DND-41 (cell line): Measurements from ENCODE around the gene MAP3K6.

Source experiments
- ATAC-seq: fragments of 200-7000 bp; cut with Tn5 transposase; 3 replicates; pipeline ENCODE4 v1.9.1; 2021; ENCODE audit warnings: low read depth; ENCODE audit not compliant: insufficient read depth
- DNase-seq: peaks from one replicate; pipeline ENCODE4 v3.0.0-alpha.2; 2020
- H2AFZ ChIP-seq: 2 replicates; pipeline ENCODE4 v1.6.0; 2012; ENCODE audit warnings: low read depth, low read length
- H3K27ac ChIP-seq: 2 replicates; pipeline ENCODE4 v1.5.1; 2012; ENCODE audit warnings: low read length, inconsistent platforms
- H3K27me3 ChIP-seq: fragments of 200-600 bp; sonication (generic); 2 replicates; pipeline ENCODE4 v1.6.0; 2012; ENCODE audit warnings: low read length, mild to moderate bottlenecking, inconsistent platforms; ENCODE audit not compliant: insufficient read depth, poor library complexity
- H3K36me3 ChIP-seq: 2 replicates; pipeline ENCODE4 v1.5.1; 2012; ENCODE audit warnings: low read length, inconsistent platforms; ENCODE audit not compliant: insufficient read depth
- H3K4me1 ChIP-seq: 2 replicates; pipeline ENCODE4 v1.5.1; 2012; ENCODE audit warnings: mild to moderate bottlenecking, low read length; ENCODE audit not compliant: insufficient read depth
- H3K4me2 ChIP-seq: 2 replicates; pipeline ENCODE4 v1.6.0; 2012; ENCODE audit warnings: mild to moderate bottlenecking, moderate library complexity, low read length, inconsistent platforms; ENCODE audit not compliant: insufficient read depth
- H3K4me3 ChIP-seq, 2 experiments: fragments of 200-600 bp in 1 of 2; shearing (Covaris generic) in 1 of 2; 2 replicates each; pipeline ENCODE4 v1.5.1; 2012 to 2016; ENCODE audit warnings: inconsistent platforms in 2 of 2, low read length in 2 of 2, mild to moderate bottlenecking in 2 of 2, low read depth in 1 of 2, moderate library complexity in 1 of 2
- H3K79me2 ChIP-seq: 2 replicates; pipeline ENCODE4 v1.6.0; 2012; ENCODE audit warnings: low read length, inconsistent platforms; ENCODE audit not compliant: insufficient read depth
- H3K9ac ChIP-seq: 2 replicates; pipeline ENCODE4 v1.6.0; 2012; ENCODE audit warnings: low read depth, mild to moderate bottlenecking, inconsistent platforms, low read length, moderate library complexity
- H3K9me3 ChIP-seq: 2 replicates; pipeline ENCODE4 v1.5.1; 2012; ENCODE audit warnings: low read length, moderate library complexity, mild to moderate bottlenecking, inconsistent platforms; ENCODE audit not compliant: insufficient read depth, severe bottlenecking
- H4K20me1 ChIP-seq: 2 replicates; pipeline ENCODE4 v1.6.0; 2012; ENCODE audit warnings: low read length; ENCODE audit not compliant: insufficient read depth
- EZH2 ChIP-seq: IDR thresholded peaks from 3 replicates; pipeline ENCODE4 v1.6.1; 2012; ENCODE audit warnings: borderline replicate concordance, low read depth, mild to moderate bottlenecking, moderate library complexity, low read length, inconsistent platforms; ENCODE audit not compliant: severe bottlenecking
- TF ChIP-seq, protein P1 (sequence below): IDR thresholded peaks from 2 replicates; pipeline ENCODE4 v1.5.1; 2012; ENCODE audit warnings: borderline replicate concordance, low read length, moderate library complexity, mild to moderate bottlenecking; ENCODE audit not compliant: poor library complexity, severe bottlenecking; ENCODE audit errors: extremely low read depth

MAP3K6 gene

DNA sequence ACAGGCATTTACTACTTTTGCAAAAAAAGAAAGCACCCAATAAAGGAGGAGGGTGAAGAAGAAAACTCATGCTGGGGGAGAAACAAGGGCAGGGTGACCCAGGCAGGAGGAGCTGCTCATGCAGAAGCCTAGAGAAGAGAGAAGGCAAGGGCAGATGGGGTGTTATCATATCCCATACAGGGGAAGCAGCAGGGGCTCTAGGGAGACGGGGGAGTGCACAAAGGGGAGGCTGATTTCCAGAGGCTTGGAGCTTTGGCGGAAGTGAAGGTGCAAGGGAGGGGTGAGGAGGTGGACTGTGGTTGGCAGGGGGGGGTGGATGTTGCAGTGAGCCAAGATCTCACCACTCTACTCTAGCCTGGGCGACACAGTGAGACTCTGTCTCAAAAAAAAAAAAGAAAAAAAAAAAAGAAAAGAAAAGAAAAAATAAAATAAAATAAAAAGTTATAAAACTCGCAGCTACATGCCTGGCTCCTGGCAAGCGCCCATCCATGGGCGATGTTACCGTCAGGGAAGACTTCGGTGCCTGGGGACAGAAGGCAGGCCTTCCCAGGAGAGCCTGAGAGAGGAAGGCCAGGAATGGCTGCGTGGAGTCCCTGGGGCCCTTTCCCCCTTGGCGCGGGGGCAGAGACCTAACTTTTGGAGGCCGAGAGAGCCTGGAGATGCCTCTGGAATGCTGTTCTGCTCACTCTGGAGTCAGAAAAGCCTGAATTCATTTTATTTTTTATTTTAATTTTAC lies 11.2 kb upstream of the MAP3K6 start:
- Histone ChIP-seq H3K4me1 (no peaks in the 10 kb centered on the region), H3K36me3 (no peaks in the 10 kb centered on the region), H4K20me1 (no peaks in the 10 kb centered on the region), H3K27ac (no peak overlapping the region), H3K9me3 (no peaks in the 10 kb centered on the region), H3K4me2 (no peak overlapping the region), H3K9ac (no peak overlapping the region), H3K4me3 (no peak overlapping the region), H3K79me2 (no peaks in the 10 kb centered on the region), H3K27me3 (no peaks in the 10 kb centered on the region), H2AFZ (no peak overlapping the region)
- TF ChIP-seq, protein P1, sequence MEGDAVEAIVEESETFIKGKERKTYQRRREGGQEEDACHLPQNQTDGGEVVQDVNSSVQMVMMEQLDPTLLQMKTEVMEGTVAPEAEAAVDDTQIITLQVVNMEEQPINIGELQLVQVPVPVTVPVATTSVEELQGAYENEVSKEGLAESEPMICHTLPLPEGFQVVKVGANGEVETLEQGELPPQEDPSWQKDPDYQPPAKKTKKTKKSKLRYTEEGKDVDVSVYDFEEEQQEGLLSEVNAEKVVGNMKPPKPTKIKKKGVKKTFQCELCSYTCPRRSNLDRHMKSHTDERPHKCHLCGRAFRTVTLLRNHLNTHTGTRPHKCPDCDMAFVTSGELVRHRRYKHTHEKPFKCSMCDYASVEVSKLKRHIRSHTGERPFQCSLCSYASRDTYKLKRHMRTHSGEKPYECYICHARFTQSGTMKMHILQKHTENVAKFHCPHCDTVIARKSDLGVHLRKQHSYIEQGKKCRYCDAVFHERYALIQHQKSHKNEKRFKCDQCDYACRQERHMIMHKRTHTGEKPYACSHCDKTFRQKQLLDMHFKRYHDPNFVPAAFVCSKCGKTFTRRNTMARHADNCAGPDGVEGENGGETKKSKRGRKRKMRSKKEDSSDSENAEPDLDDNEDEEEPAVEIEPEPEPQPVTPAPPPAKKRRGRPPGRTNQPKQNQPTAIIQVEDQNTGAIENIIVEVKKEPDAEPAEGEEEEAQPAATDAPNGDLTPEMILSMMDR: no peak
- no peak for TF ChIP-seq EZH2
- DNase-seq (no peak), ATAC-seq (no peak)

DNA sequence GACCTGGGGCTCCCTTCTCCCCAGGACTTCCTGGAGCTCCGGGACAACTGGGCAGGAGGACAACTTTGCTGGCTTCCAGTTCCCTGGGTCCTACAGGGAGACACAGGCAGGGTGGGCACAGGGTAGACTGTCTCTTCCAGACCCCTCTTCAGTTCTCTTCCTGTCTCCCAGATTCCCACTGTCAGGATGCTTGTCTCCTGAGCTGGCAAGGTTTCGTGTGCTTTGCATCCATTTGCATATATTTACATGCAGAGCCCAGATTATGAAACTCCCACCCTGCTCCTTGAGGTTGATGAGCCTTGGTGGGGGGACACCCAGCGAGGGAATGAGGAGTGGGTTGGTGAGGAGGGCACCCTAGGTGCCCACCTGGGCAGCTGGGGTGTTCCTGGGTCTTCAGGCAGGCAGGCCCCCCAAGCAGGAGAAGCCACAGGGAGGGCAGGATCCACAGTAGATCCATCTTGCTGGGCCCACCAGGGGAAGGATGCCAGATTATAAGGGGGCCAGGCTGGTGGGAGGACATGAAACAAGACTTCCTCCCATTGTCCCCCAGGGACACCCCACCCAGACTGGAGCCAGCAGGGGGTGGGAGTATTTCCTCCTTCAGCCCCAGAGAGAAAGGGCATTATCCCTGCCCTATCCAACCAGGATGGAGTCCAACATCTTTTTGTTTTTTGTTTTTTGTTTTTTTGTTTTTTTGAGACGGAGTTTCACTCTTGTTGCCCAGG lies 7.8 kb upstream of the MAP3K6 start, which contains the start of gene FCN3:
FCN3 (minus strand) TSS at position 463 of the 725 bp plus-strand sequence; CDS start at position 457, 6 bp downstream.
- H3K27ac ChIP-seq: no peak within 1 kb of the TSS
- DNase-seq (no peak), ATAC-seq (no peak)
- no peaks in the 10 kb centered on the region for H3K4me1 ChIP-seq
- peaks cover 8% of the 10 kb centered on the region for H3K27me3 ChIP-seq
- no peak within 1 kb of the TSS for H2AFZ ChIP-seq
- H3K9ac ChIP-seq: no peak within 1 kb of the TSS
- H3K9me3 ChIP-seq: no peaks in the 10 kb centered on the region
- no peak within 1 kb of the TSS for H3K4me3 ChIP-seq
- H3K79me2 ChIP-seq: no peaks in the 10 kb centered on the region
- H4K20me1 ChIP-seq: no peaks in the 10 kb centered on the region
- TF ChIP-seq, protein P1: no peak
- TF ChIP-seq EZH2: no peak
- H3K4me2 ChIP-seq: no peak within 1 kb of the TSS
- no peaks in the 10 kb centered on the region for H3K36me3 ChIP-seq

GRCh38 chr1:27372808-27373690 lies 6.3 kb upstream of the MAP3K6 start:
- no peak for TF ChIP-seq EZH2
- TF ChIP-seq, protein P1: peak; percentile 34
- no peak for ATAC-seq
- H3K4me3 ChIP-seq: no peak overlapping the region
- no peaks in the 10 kb centered on the region for H4K20me1 ChIP-seq
- no peak overlapping the region for H2AFZ ChIP-seq
- no peak overlapping the region for H3K27ac ChIP-seq
- H3K4me2 ChIP-seq: no peak overlapping the region
- H3K4me1 ChIP-seq: no peaks in the 10 kb centered on the region
- no peak overlapping the region for H3K9ac ChIP-seq
- no peaks in the 10 kb centered on the region for H3K36me3 ChIP-seq
- no peak for DNase-seq
- no peaks in the 10 kb centered on the region for H3K79me2 ChIP-seq
- H3K9me3 ChIP-seq: no peaks in the 10 kb centered on the region
- H3K27me3 ChIP-seq: peaks cover 11% of the 10 kb centered on the region
